K562 (cell line): ENCODE results near the gene NME7. TPM values are rescaled to one million over a fixed set of nuclear protein-coding genes. Genes with fewer than 3 reads are reported as not detected.

Experiments used
- ATF3 ChIP-seq, 2 experiments: fragments of 450-650 bp in 1 of 2; sonication (generic) in 1 of 2; formaldehyde crosslinking in 1 of 2; IDR thresholded peaks in 1 of 2; conservative IDR thresholded peaks in 1 of 2; 2 replicates each; pipeline versions ENCODE4 v1.6.1 to v1.8.1; 2016 to 2023; ENCODE audit warnings: mild to moderate bottlenecking in 2 of 2, moderate library complexity in 2 of 2, inconsistent platforms in 1 of 2, missing genetic modification reagents in 1 of 2
- ATF6 ChIP-seq: sonication (generic); formaldehyde crosslinking; IDR thresholded peaks from 2 replicates; pipeline ENCODE4 v1.4.0; 2020; ENCODE audit warnings: mild to moderate bottlenecking, missing genetic modification reagents
- CCNT2 ChIP-seq: IDR thresholded peaks from 2 replicates; pipeline ENCODE4 v1.6.1; 2011; ENCODE audit warnings: borderline replicate concordance, low read depth, mild to moderate bottlenecking, moderate library complexity, mixed read lengths, low read length; ENCODE audit not compliant: insufficient read length; ENCODE audit errors: extremely low read depth
- CEBPB ChIP-seq: fragments of 450-650 bp; IDR thresholded peaks from 2 replicates; pipeline ENCODE4 v1.6.1; 2016; ENCODE audit warnings: missing genetic modification characterization, missing compliant biosample characterization
- ELK1 ChIP-seq: sonication (generic); formaldehyde crosslinking; IDR thresholded peaks from 2 replicates; pipeline ENCODE4 v1.8.1; 2022; ENCODE audit warnings: missing genetic modification reagents
- EP400 ChIP-seq: fragments of 450-650 bp; IDR thresholded peaks from 2 replicates; pipeline ENCODE4 v1.6.1; 2017; ENCODE audit warnings: antibody characterized with exemption, mild to moderate bottlenecking, moderate library complexity
- FOXA1 ChIP-seq: fragments of 450-650 bp; IDR thresholded peaks from 2 replicates; pipeline ENCODE4 v1.6.1; 2016; ENCODE audit warnings: mild to moderate bottlenecking, borderline replicate concordance
- GTF2E2 ChIP-seq: fragments of 200-800 bp; sonication (Bioruptor generic); IDR thresholded peaks from 2 replicates; pipeline ENCODE4 v1.6.1; 2016; ENCODE audit warnings: missing genetic modification characterization, missing compliant biosample characterization
- GTF2F1 ChIP-seq: IDR thresholded peaks from 2 replicates; pipeline ENCODE4 v1.6.1; 2011; ENCODE audit warnings: low read depth, low read length, improper control_type of control experiment
- HNRNPH1 ChIP-seq: fragments of 200-400 bp; formaldehyde crosslinking; optimal IDR thresholded peaks from 2 replicates; pipeline ENCODE3; 2017; ENCODE audit warnings: low read depth, mild to moderate bottlenecking, low read length, moderate library complexity
- KHSRP ChIP-seq: fragments of 450-650 bp; IDR thresholded peaks from 2 replicates; pipeline ENCODE4 v1.6.1; 2017
- MITF ChIP-seq: IDR thresholded peaks from 2 replicates; pipeline ENCODE4 v1.6.1; 2014; ENCODE audit warnings: antibody characterized with exemption
- MTA2 ChIP-seq: fragments of 450-650 bp; IDR thresholded peaks from 2 replicates; pipeline ENCODE4 v1.6.1; 2016; ENCODE audit warnings: low read depth
- MYNN ChIP-seq, 2 experiments: sonication (generic); formaldehyde crosslinking in 1 of 2; IDR thresholded peaks; 2 replicates each; pipeline versions ENCODE4 v1.5.0 to v1.6.1; 2016 to 2020; ENCODE audit warnings: antibody characterized with exemption in 1 of 2, missing genetic modification reagents in 1 of 2
- NBN ChIP-seq: fragments of 450-650 bp; IDR thresholded peaks from 2 replicates; pipeline ENCODE4 v1.6.1; 2016; ENCODE audit warnings: low read depth, mild to moderate bottlenecking
- SIN3A ChIP-seq, 2 experiments: fragments of 150-350 bp in 1 of 2; IDR thresholded peaks; 2 replicates each; pipeline ENCODE4 v1.6.1; 2011 to 2016; ENCODE audit warnings: borderline replicate concordance in 2 of 2, low read depth in 2 of 2, low read length in 2 of 2, mild to moderate bottlenecking in 2 of 2, moderate library complexity in 2 of 2; ENCODE audit not compliant: control insufficient read depth in 1 of 2
- TARDBP ChIP-seq: fragments of 450-650 bp; IDR thresholded peaks from 2 replicates; pipeline ENCODE4 v1.6.1; 2016
- TRIM25 ChIP-seq: fragments of 450-650 bp; IDR thresholded peaks from 2 replicates; pipeline ENCODE4 v1.7.0; 2016; ENCODE audit warnings: borderline replicate concordance
- WHSC1 ChIP-seq: IDR thresholded peaks from one replicate; pipeline ENCODE4 v1.6.1; 2012; ENCODE audit warnings: low read length, control low read depth, inconsistent platforms
- YBX1 ChIP-seq: fragments of 450-650 bp; IDR thresholded peaks from 2 replicates; pipeline ENCODE4 v1.7.1; 2016; ENCODE audit warnings: mild to moderate bottlenecking
- ZNF668 ChIP-seq: fragments of 250-450 bp; sonication (Bioruptor Pico); IDR thresholded peaks from 2 replicates; pipeline ENCODE4 v1.8.0; 2022; ENCODE audit warnings: mild to moderate bottlenecking, inconsistent platforms
- polyA plus RNA-seq, 8 experiments: library from polyadenylated mRNA; depleted of rRNA in 4 of 8; stranded (reverse) in 5 of 8; unstranded in 3 of 8; fragments of >200 nt; fragmentation: Nextera tagmentation in 2 of 8; fragmentation: Illumina TruSeq in 1 of 8; extraction: Ambion mirVana in 2 of 8; extraction: Trizol in 1 of 8; gene quantifications; 2 replicates each; pipeline versions ENCODE4 v1.2.1 to v1.2.3, GENCODE V29; 2011 to 2014; ENCODE audit warnings: inconsistent platforms in 1 of 8, missing spikeins in 1 of 8
- total RNA-seq, 7 experiments: library from RNA; depleted of rRNA in 6 of 7; stranded (reverse); fragments of >200 nt in 6 of 7; fragmentation: Illumina TruSeq in 2 of 7; extraction: Trizol in 2 of 7; gene quantifications; 2 replicates each; pipeline versions ENCODE4 v1.2.1 to v1.2.3, GENCODE V29; 2011 to 2021; ENCODE audit warnings: low replicate concordance in 1 of 7

NME7 gene
- total and polyA plus RNA-seq, 9 of the 15 experiments (the other 6 are each of a cell fraction or from before 2014, with no cell fraction given): 7.9 to 43.2 (median 23.9) TPM

GRCh38 chr1:169347688-169348382, 19.8 kb downstream of the NME7 start (continued):
- TF ChIP-seq CCNT2: no peak
- TF ChIP-seq ZNF668 (CRISPR knock-in tag): no peak
- peak; percentile 70 for TF ChIP-seq CEBPB (tag)
- no peak for TF ChIP-seq MTA2
- peak; percentile 8; the same call in 1 of the 2 replicates for TF ChIP-seq EP400
- no peak for TF ChIP-seq SIN3A (IDR thresholded peaks at IDR 0.05; ENCODE audit: borderline replicate concordance in 2 of 2, control insufficient read depth in 1 of 2, low read depth in 2 of 2, low read length in 2 of 2)
- no peak for TF ChIP-seq GTF2F1
- TF ChIP-seq HNRNPH1: no peak
- no peak for TF ChIP-seq ATF3 (IDR thresholded peaks at IDR 0.05)
- TF ChIP-seq ATF3 (CRISPR knock-in tag; conservative IDR thresholded peaks at IDR 0.05): no peak
- TF ChIP-seq FOXA1: no peak
- TF ChIP-seq NBN: no peak
- no peak for TF ChIP-seq MYNN (IDR thresholded peaks at IDR 0.05)
- no peak for TF ChIP-seq MYNN (CRISPR knock-in tag; IDR thresholded peaks at IDR 0.05)
- no peak for TF ChIP-seq TARDBP
- no peak for TF ChIP-seq TRIM25
- TF ChIP-seq WHSC1: no peak
- no peak for TF ChIP-seq KHSRP
- no peak for TF ChIP-seq YBX1
- peak; percentile 77 for TF ChIP-seq GTF2E2 (tag)
- TF ChIP-seq ELK1 (CRISPR knock-in tag): no peak
- TF ChIP-seq ATF6 (CRISPR knock-in tag): no peak
- TF ChIP-seq MITF: no peak
